GM23248 (cell line): ENCODE results near the gene UCK2. TPM values are rescaled to one million over a fixed set of nuclear protein-coding genes. Genes with fewer than 3 reads are reported as not detected.

ENCODE experiments used
- DNase-seq: peaks from one replicate; pipeline ENCODE4 v3.0.0-alpha.2; 2015
- H2AFZ ChIP-seq: fragments of 200-600 bp; sonication (generic); 2 replicates; pipeline ENCODE4 v1.6.1; 2016; ENCODE audit warnings: antibody characterized with exemption
- H3F3A ChIP-seq: fragments of 200-600 bp; sonication (generic); 2 replicates; pipeline ENCODE4 v1.6.1; 2016; ENCODE audit warnings: mild to moderate bottlenecking, antibody characterized with exemption, mixed run types; ENCODE audit not compliant: insufficient read depth
- H3K27ac ChIP-seq: fragments of 200-600 bp; sonication (generic); 2 replicates; pipeline ENCODE4 v1.5.1; 2016; ENCODE audit warnings: mild to moderate bottlenecking
- H3K27me3 ChIP-seq: fragments of 200-600 bp; sonication (generic); replicated peaks from 2 replicates; pipeline ENCODE4 v1.6.1; 2016; ENCODE audit warnings: mild to moderate bottlenecking; ENCODE audit not compliant: insufficient read depth
- H3K36me3 ChIP-seq: fragments of 200-600 bp; sonication (generic); 2 replicates; pipeline ENCODE4 v1.6.1; 2016; ENCODE audit warnings: low read depth, mild to moderate bottlenecking
- H3K4me1 ChIP-seq: fragments of 200-600 bp; sonication (generic); 2 replicates; pipeline ENCODE4 v1.6.1; 2016; ENCODE audit warnings: mild to moderate bottlenecking; ENCODE audit not compliant: insufficient read depth
- H3K4me2 ChIP-seq: fragments of 200-600 bp; sonication (generic); one replicate; pipeline ENCODE4 v1.6.1; 2016; ENCODE audit warnings: mild to moderate bottlenecking; ENCODE audit not compliant: unreplicated experiment
- H3K4me3 ChIP-seq: fragments of 200-600 bp; sonication (generic); 2 replicates; pipeline ENCODE4 v1.5.1; 2016; ENCODE audit warnings: mild to moderate bottlenecking
- H3K79me2 ChIP-seq: fragments of 200-600 bp; sonication (generic); 2 replicates; pipeline ENCODE4 v1.6.1; 2016; ENCODE audit warnings: mild to moderate bottlenecking; ENCODE audit not compliant: insufficient read depth
- H3K9ac ChIP-seq: fragments of 200-600 bp; sonication (generic); 2 replicates; pipeline ENCODE4 v1.6.1; 2016; ENCODE audit warnings: mild to moderate bottlenecking
- H3K9me2 ChIP-seq: fragments of 200-600 bp; sonication (generic); 2 replicates; pipeline ENCODE4 v1.6.1; 2016; ENCODE audit warnings: mixed run types, mild to moderate bottlenecking, moderate library complexity; ENCODE audit not compliant: insufficient read depth
- H3K9me3 ChIP-seq: fragments of 200-600 bp; sonication (generic); one replicate; pipeline ENCODE4 v1.6.1; 2017; ENCODE audit warnings: low read depth
- H4K20me1 ChIP-seq: fragments of 200-600 bp; sonication (generic); 2 replicates; pipeline ENCODE4 v1.6.0; 2016; ENCODE audit not compliant: insufficient read depth
- EZH2 ChIP-seq: fragments of 200-600 bp; sonication (generic); IDR thresholded peaks from 2 replicates; pipeline ENCODE4 v1.6.1; 2018; ENCODE audit warnings: antibody characterized with exemption, mild to moderate bottlenecking; ENCODE audit not compliant: insufficient read depth, poor library complexity, severe bottlenecking
- EZH2phosphoT487 ChIP-seq: fragments of 200-600 bp; sonication (generic); IDR thresholded peaks from 2 replicates; pipeline ENCODE4 v1.6.1; 2018; ENCODE audit warnings: antibody characterized with exemption, moderate library complexity, mild to moderate bottlenecking, low read depth; ENCODE audit not compliant: insufficient read depth
- WGBS, 2 experiments: methylation state at CpG; one replicate each; pipeline ENCODE4 v1.1.6; 2015 to 2017; ENCODE audit warnings: low lambda C conversion rate in 2 of 2, low coverage in 1 of 2; ENCODE audit errors: missing lambda C conversion rate in 2 of 2; 5-methylcytosine and 5-hydroxymethylcytosine counted together
- in situ Hi-C: fragments of 300-500 bp; cut with MboI; formaldehyde crosslinking; loops from 2 replicates; pipeline ENCODE4 v1.15.0; 2020
- polyA plus RNA-seq: library from polyadenylated mRNA; unstranded; fragments of >200 nt; fragmentation: Nextera tagmentation; extraction: Ambion mirVana; gene quantifications from 2 replicates; pipeline ENCODE4 v1.2.1, GENCODE V29; 2016
- total RNA-seq: library from RNA; depleted of rRNA; stranded (reverse); fragments of >200 nt; shearing (Covaris generic); gene quantifications from 2 replicates; pipeline ENCODE4 v1.2.3, GENCODE V29; 2014

The UCK2 gene
- total and polyA plus RNA-seq, 2 experiments from 2014 or later: 78.2 to 81.9 TPM

DNA sequence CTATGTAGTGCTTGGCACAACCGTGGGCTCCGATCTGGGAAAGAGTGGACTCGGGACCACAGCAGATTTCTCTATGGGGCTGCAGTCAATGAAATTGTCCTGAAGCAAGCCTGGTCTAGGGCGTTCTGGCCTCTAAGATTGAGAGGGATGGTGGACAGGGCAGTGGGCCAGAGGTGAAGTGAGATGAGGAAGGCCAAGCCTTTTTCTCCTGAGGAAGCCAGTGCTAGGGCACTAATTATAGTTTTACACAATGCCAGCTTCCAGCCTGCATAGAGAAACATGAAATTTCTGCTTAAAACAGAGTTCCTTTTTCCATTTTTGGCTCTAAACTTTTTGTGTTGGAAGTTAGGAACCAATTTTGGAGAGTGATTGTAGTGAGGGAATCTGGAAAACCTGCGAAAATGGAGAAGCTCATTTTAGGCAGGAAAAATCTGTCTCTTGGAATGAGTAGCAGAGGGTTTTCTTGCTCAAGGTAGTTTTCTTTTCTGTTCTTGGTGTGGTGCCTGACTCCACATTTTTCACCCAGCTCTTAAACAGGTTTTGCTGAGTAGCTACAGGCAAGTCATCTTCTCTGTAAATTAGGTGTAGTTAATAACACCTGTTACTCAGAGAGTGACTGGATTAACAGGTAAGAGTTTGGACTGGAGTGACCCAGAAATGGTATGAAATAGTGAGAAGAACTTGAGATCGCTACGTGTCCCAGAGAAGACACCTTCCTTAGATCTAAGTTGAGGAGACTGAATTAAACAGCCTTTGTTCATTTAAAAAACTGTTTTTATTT lies 22.1 kb downstream of the UCK2 start:
- no peak overlapping the region for H3K4me3 ChIP-seq
- peaks cover 34% of the 10 kb centered on the region for H3K4me1 ChIP-seq
- in situ Hi-C loops: no loop called here
- H3K36me3 ChIP-seq: no peaks in the 10 kb centered on the region
- no peak for DNase-seq
- no peak overlapping the region for H3K4me2 ChIP-seq
- WGBS, 2 experiments: 90 to 92% methylated on average over 7 of the region's 7 CpGs
- H3K9me3 ChIP-seq: no peaks in the 10 kb centered on the region
- H3K79me2 ChIP-seq: peaks cover 91% of the 10 kb centered on the region
- no peaks in the 10 kb centered on the region for H3K9me2 ChIP-seq
- peaks cover 31% of the 10 kb centered on the region for H3F3A ChIP-seq
- H3K9ac ChIP-seq: no peak overlapping the region
- H2AFZ ChIP-seq: no peak overlapping the region
- TF ChIP-seq EZH2phosphoT487 (no peak), EZH2 (no peak)
- H4K20me1 ChIP-seq: no peaks in the 10 kb centered on the region; the same call in 1 of the 2 replicates
- H3K27ac ChIP-seq: no peak overlapping the region
- H3K27me3 ChIP-seq: no peaks in the 10 kb centered on the region

GRCh38 chr1:165851034-165851658 lies 23.7 kb downstream of the UCK2 start:
- Histone ChIP-seq H3K9me3 (no peaks in the 10 kb centered on the region), H4K20me1 (no peaks in the 10 kb centered on the region), H3K4me3 (no peak overlapping the region), H3F3A (peaks cover 43% of the 10 kb centered on the region), H3K9me2 (no peaks in the 10 kb centered on the region), H3K27me3 (no peaks in the 10 kb centered on the region), H3K9ac (no peak overlapping the region), H3K36me3 (no peaks in the 10 kb centered on the region), H2AFZ (no peak overlapping the region), H3K4me1 (peaks cover 48% of the 10 kb centered on the region), H3K79me2 (peaks cover 91% of the 10 kb centered on the region), H3K27ac (peak overlapping the region; percentile 24; the same call in 1 of the 2 replicates), H3K4me2 (peak overlapping the region; percentile 71)
- in situ Hi-C loops: no loop called here
- TF ChIP-seq EZH2 (no peak), EZH2phosphoT487 (no peak)
- peak; percentile 61 for DNase-seq
- WGBS, 2 experiments: 84 to 86% methylated on average over 4 of the region's 4 CpGs

- Histone ChIP-seq H3F3A (peaks cover 55% of the 10 kb centered on the region), H3K79me2 (peaks cover 91% of the 10 kb centered on the region), H3K4me2 (peak overlapping the region; percentile 68), H2AFZ (no peak overlapping the region), H3K9me2 (no peaks in the 10 kb centered on the region), H3K4me3 (no peak overlapping the region), H3K4me1 (peaks cover 65% of the 10 kb centered on the region), H3K9me3 (no peaks in the 10 kb centered on the region), H3K27ac (peak overlapping the region; percentile 94), H3K27me3 (no peaks in the 10 kb centered on the region), H4K20me1 (no peaks in the 10 kb centered on the region), H3K9ac (peak overlapping the region; percentile 74), H3K36me3 (no peaks in the 10 kb centered on the region)
- TF ChIP-seq EZH2 (no peak), EZH2phosphoT487 (no peak)
- DNase-seq: no peak
- in situ Hi-C loops: no loop called here
- WGBS, 2 experiments: 96 to 97% methylated on average over 2 of the region's 2 CpGs
Measured at GRCh38 chr1:165852871-165853270, 25.5 kb downstream of the UCK2 start.

DNA sequence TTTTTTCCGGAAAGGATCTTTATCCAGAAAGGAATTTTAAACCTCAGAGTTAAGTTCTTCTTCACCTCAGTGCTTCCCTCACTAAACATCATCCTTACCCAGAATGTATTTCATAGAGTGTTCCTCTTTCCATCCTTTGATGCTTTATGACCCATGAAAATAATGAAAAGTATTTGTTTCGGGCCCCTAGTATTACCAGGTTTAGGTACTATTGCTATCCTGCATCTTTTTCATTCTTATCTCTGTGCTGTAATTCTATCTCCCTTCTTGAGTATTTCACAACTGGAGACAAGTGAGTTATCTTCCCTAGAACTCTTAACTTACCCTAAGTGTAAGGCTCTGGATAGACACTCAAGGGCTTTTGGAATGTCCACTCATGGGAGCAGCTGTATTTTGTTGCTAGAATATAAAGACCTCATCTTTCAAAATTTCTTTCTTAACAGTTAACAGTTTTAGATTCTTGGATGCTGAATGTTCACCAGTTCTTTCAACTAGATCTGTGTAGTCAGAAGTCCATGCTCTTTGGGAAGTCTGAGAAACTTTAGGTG lies 26.2 kb downstream of the UCK2 start:
- H3K27me3 ChIP-seq: no peaks in the 10 kb centered on the region
- TF ChIP-seq EZH2: no peak
- TF ChIP-seq EZH2phosphoT487: no peak
- no peaks in the 10 kb centered on the region for H3K36me3 ChIP-seq
- H3K4me3 ChIP-seq: peak overlapping the region; percentile 51
- no peak for DNase-seq
- no peaks in the 10 kb centered on the region for H4K20me1 ChIP-seq
- peak overlapping the region; percentile 94 for H3K27ac ChIP-seq
- peaks cover 91% of the 10 kb centered on the region for H3K79me2 ChIP-seq
- no peaks in the 10 kb centered on the region for H3K9me2 ChIP-seq
- in situ Hi-C loops: no loop called here
- H2AFZ ChIP-seq: no peak overlapping the region
- peak overlapping the region; percentile 74 for H3K9ac ChIP-seq
- peaks cover 65% of the 10 kb centered on the region for H3K4me1 ChIP-seq
- peaks cover 55% of the 10 kb centered on the region for H3F3A ChIP-seq
- no peaks in the 10 kb centered on the region for H3K9me3 ChIP-seq
- peak overlapping the region; percentile 68 for H3K4me2 ChIP-seq
- WGBS, 2 experiments: 89 to 95% methylated on average over 2 of the region's 2 CpGs
